HepG2 (cell line): ENCODE results near the gene MGAT5. TPM values are rescaled to one million over a fixed set of nuclear protein-coding genes. Genes with fewer than 3 reads are reported as not detected.
A peak's percentile ranks its signal among the peaks of the same experiment; 100 is the strongest.

Source experiments
- ATF6 ChIP-seq: sonication (generic); formaldehyde crosslinking; conservative IDR thresholded peaks from 2 replicates; pipeline ENCODE4 v1.4.0; 2020; ENCODE audit warnings: missing genetic modification reagents
- CENPBD1 ChIP-seq: sonication (generic); formaldehyde crosslinking; IDR thresholded peaks from 2 replicates; pipeline ENCODE4 v1.8.0; 2022; ENCODE audit warnings: missing genetic modification reagents, low read depth, mild to moderate bottlenecking, borderline replicate concordance
- DDIT3 ChIP-seq: sonication (generic); formaldehyde crosslinking; IDR thresholded peaks from 2 replicates; pipeline ENCODE4 v1.4.0; 2020; ENCODE audit warnings: mild to moderate bottlenecking, missing genetic modification reagents
- PRDM15 ChIP-seq: sonication (generic); formaldehyde crosslinking; IDR thresholded peaks from 2 replicates; pipeline ENCODE4 v1.4.0; 2020; ENCODE audit warnings: missing genetic modification reagents
- RARG ChIP-seq: sonication (generic); formaldehyde crosslinking; IDR thresholded peaks from 2 replicates; pipeline ENCODE4 v1.4.0; 2020; ENCODE audit warnings: low read depth, mild to moderate bottlenecking, missing genetic modification reagents
- SNAI1 ChIP-seq: sonication (generic); formaldehyde crosslinking; IDR thresholded peaks from 2 replicates; pipeline ENCODE4 v1.5.0; 2020; ENCODE audit warnings: mild to moderate bottlenecking, missing genetic modification reagents, borderline replicate concordance
- TFDP1 ChIP-seq: IDR thresholded peaks from 2 replicates; pipeline ENCODE4 v1.6.1; 2016; ENCODE audit warnings: missing compliant biosample characterization, missing genetic modification reagents, borderline replicate concordance
- ZFAT ChIP-seq: sonication (generic); formaldehyde crosslinking; conservative IDR thresholded peaks from 2 replicates; pipeline ENCODE4 v1.8.1; 2023; ENCODE audit warnings: missing genetic modification reagents, inconsistent platforms
- ZFP41 ChIP-seq: sonication (generic); formaldehyde crosslinking; IDR thresholded peaks from 2 replicates; pipeline ENCODE4 v1.4.0; 2020; ENCODE audit warnings: mild to moderate bottlenecking, missing genetic modification reagents, borderline replicate concordance
- ZMYM3 ChIP-seq: sonication (generic); formaldehyde crosslinking; IDR thresholded peaks from 2 replicates; pipeline ENCODE4 v1.5.1; 2020; ENCODE audit warnings: mild to moderate bottlenecking, missing genetic modification reagents
- ZNF251 ChIP-seq: sonication (generic); formaldehyde crosslinking; IDR thresholded peaks from 2 replicates; pipeline ENCODE4 v1.9.0; 2021; ENCODE audit warnings: mild to moderate bottlenecking, missing genetic modification reagents
- ZNF30 ChIP-seq: sonication (generic); formaldehyde crosslinking; IDR thresholded peaks from 2 replicates; pipeline ENCODE4 v1.5.0; 2020; ENCODE audit warnings: mild to moderate bottlenecking, missing genetic modification reagents
- ZNF362 ChIP-seq: sonication (generic); formaldehyde crosslinking; IDR thresholded peaks from 2 replicates; pipeline ENCODE4 v1.4.0; 2020; ENCODE audit warnings: missing genetic modification reagents, mild to moderate bottlenecking, borderline replicate concordance
- ZNF383 ChIP-seq: sonication (generic); formaldehyde crosslinking; IDR thresholded peaks from 2 replicates; pipeline ENCODE4 v1.4.0; 2020; ENCODE audit warnings: missing genetic modification reagents, mild to moderate bottlenecking, borderline replicate concordance
- ZNF609 ChIP-seq: sonication (generic); formaldehyde crosslinking; IDR thresholded peaks from 2 replicates; pipeline ENCODE4 v1.4.0; 2020; ENCODE audit warnings: mild to moderate bottlenecking, missing genetic modification reagents, borderline replicate concordance
- polyA plus RNA-seq, 8 experiments: library from polyadenylated mRNA; depleted of rRNA in 3 of 8; stranded (reverse) in 7 of 8; unstranded in 1 of 8; fragments of >200 nt; fragmentation: Illumina TruSeq in 4 of 8; extraction: Trizol in 4 of 8; gene quantifications; 2 replicates each; pipeline versions ENCODE4 v1.2.1 to v1.2.3, GENCODE V29; 2011 to 2016; ENCODE audit warnings: low read depth in 4 of 8, missing spikeins in 1 of 8, mixed read lengths in 1 of 8; ENCODE audit not compliant: insufficient read depth in 1 of 8
- total RNA-seq, 5 experiments: library from RNA; depleted of rRNA; stranded (reverse); fragments of >200 nt; fragmentation: Illumina TruSeq; extraction: Trizol; gene quantifications; 2 replicates each; pipeline ENCODE4 v1.2.3, GENCODE V29; 2016; ENCODE audit warnings: low read depth in 1 of 5

MGAT5 gene
- total and polyA plus RNA-seq, 2 of the 13 experiments (the other 11 are each of a cell fraction or from before 2014, with no cell fraction given), result 33.1 to 60.2 TPM

- no peak for TF ChIP-seq PRDM15 (CRISPR knock-in tag)
- 0 out of 2 replicates have a peak, but pooled peaks have one; percentile 21 for TF ChIP-seq ZNF383 (CRISPR knock-in tag)
- TF ChIP-seq RARG (CRISPR knock-in tag), result no peak
- no peak for TF ChIP-seq ZNF251 (CRISPR knock-in tag)
- peak; percentile 39; the same call in 1 of the 2 replicates for TF ChIP-seq ZNF362 (CRISPR knock-in tag)
- no peak for TF ChIP-seq ZFAT
- TF ChIP-seq ATF6, result no peak
- no peak for TF ChIP-seq DDIT3
- peak; percentile 63; the same call in 1 of the 2 replicates for TF ChIP-seq ZMYM3 (CRISPR knock-in tag)
- no peak for TF ChIP-seq ZFP41 (CRISPR knock-in tag)
- no peak; the same call in 1 of the 2 replicates for TF ChIP-seq TFDP1 (CRISPR knock-in tag)
- TF ChIP-seq CENPBD1 (CRISPR knock-in tag), result no peak
- TF ChIP-seq ZNF30 (CRISPR knock-in tag), result no peak
- no peak; the same call in 1 of the 2 replicates for TF ChIP-seq ZNF609 (CRISPR knock-in tag)
- TF ChIP-seq SNAI1 (CRISPR knock-in tag), result no peak
Observed at GRCh38 chr2:134432435-134432883, 178.6 kb downstream of the MGAT5 start (continued).
